ENCODE measurements around the gene KICS2.
"Not testable (repeated sequence)": the region's sequence is repeated elsewhere in the genome, so short reads cannot be mapped to it uniquely, and the experiment has no call there.

The KICS2 gene

GRCh38 chr12:64212119-64212746 lies 9.9 kb downstream of the KICS2 start:
- DNase-seq: no peak

DNA sequence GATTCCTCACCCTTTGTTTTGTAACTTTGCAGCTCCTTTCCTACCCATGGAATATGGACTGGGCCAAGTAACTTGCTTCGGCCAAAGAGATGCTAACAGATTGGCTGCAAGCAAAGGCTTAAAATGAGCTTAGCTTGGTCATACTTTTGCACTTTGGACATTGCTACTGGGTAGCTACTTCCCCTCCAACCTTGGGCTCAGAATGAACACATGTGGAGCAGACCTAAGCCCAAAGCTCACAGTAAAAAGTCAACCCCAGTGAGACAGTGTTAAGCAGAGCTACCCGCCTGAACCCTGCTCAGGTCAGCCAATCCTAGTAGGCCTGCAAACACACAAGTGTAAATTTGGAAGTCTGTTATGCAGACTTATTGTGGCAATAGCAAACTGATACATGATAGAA lies 14.6 kb downstream of the KICS2 start:
- no peak for DNase-seq

DNA sequence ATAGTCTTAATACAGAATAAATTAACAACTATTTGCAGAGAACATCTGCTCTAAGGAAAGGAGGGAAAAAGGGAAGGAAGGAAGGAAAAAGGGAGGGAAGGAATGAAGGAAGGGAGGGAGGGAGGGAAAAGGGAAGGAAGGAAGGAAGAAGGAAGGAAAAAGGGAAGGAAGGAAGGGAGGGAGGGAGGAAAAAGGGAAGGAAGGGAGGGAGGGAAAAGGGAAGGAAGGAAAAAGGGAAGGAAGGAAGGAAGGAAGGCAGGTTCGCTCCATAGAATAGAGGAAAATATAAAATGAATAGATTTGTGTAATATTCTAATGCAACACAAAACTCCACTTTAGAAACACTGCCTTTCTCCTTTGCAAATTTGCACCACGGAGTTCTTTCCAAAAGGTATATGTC lies 16.6 kb downstream of the KICS2 start:
- no peak for DNase-seq

- DNase-seq: no peak
Observed at GRCh38 chr12:64203775-64204174, 18.3 kb downstream of the KICS2 start.

GRCh38 chr12:64203036-64203435 lies 19.1 kb downstream of the KICS2 start:
- DNase-seq: no peak

GRCh38 chr12:64195841-64196240 lies 26.3 kb downstream of the KICS2 start:
- DNase-seq: not testable (repeated sequence)

GRCh38 chr12:64194333-64195149 lies 27.6 kb downstream of the KICS2 start:
- no peak for DNase-seq

DNA sequence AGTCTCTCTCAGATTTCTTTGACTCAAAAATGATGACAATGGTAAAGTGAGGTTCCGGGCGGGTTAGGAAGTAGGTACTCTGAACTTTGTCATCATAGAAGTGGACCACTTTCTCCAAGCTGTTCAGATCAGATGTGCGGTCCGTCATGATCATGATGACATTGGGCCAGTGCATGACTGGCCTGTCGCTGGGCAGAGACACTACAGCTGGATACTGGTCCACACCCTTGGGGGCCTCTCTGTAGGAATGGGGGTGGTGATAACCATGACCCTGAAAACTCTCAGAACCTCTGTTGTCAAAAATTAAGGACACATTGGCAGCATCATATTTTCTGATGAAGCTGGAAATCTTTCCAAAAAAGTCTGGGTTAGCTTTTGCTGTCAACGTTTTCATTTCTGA lies 28.2 kb downstream of the KICS2 start:
- DNase-seq: no peak

GRCh38 chr12:64192644-64193444 lies 29.3 kb downstream of the KICS2 start:
- DNase-seq: no peak

DNA sequence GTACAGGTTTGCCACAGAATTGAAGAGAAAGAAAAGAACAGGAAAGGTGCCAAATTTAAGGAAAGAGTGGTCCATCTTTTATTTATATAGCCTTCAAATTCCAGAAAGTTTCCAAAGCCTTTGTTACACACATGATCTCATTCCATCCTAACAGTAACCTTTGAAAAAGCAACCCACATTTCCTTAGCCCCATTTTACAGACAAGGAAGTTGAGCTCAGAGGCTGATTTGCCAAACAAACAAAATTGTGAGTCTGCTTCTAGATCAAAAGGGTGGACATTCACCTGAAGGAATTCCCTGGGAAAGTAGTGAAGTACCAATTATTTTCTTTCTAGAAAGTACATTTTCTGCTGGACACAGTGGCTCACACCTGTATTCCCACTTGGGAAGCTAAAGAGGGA lies 32.0 kb downstream of the KICS2 start:
- no peak for DNase-seq

- no peak for DNase-seq
Observed at GRCh38 chr12:64189530-64189929, 32.6 kb downstream of the KICS2 start.

- DNase-seq: no peak
Observed at GRCh38 chr12:64187794-64188193, 34.3 kb downstream of the KICS2 start.

DNA sequence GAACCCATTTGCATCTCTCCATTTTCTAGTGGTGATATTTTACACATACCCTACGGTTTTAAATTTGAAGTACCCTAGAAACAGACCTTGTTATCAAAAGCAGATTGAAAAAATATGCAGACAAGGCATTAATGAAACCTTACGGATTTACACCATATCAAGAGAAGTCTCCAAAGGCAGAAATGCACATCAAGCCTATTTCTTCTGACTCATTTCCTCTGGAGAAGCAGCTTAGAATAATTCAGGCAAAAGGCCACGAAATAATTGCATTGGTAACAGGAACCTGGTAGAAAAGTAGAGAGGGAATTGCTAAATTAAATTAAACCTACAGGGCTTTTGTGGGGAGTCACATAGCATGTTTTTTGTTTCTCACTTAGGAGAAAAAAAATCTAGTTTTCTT lies 34.7 kb downstream of the KICS2 start:
- DNase-seq: no peak

GRCh38 chr12:64186789-64187188 lies 35.3 kb downstream of the KICS2 start:
- DNase-seq: no peak

- no peak for DNase-seq
Observed at GRCh38 chr12:64184216-64184615, 37.9 kb downstream of the KICS2 start.

GRCh38 chr12:64181430-64182291 lies 40.4 kb downstream of the KICS2 start:
- DNase-seq: no peak

DNA sequence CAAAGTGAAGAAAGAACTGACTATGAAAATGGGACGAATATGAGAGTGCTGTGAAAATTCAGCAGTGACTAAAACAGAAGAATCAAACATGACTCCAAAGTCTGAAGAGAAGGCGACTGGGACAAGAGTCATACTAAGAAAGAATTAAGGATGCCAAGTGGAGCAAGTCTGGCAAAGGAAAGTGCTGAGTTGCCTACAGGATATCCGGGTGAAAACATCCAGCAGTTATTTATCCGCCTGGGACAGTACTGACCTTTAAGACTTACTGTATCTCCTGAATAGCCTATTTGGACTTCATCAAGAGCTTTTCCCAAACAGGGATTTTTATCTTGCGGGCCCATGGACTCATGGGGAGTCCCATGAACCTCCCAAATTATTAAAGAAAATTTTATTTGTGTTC lies 41.1 kb downstream of the KICS2 start:
- no peak for DNase-seq

GRCh38 chr12:64178122-64178521 lies 44.0 kb downstream of the KICS2 start:
- DNase-seq: no peak

DNA sequence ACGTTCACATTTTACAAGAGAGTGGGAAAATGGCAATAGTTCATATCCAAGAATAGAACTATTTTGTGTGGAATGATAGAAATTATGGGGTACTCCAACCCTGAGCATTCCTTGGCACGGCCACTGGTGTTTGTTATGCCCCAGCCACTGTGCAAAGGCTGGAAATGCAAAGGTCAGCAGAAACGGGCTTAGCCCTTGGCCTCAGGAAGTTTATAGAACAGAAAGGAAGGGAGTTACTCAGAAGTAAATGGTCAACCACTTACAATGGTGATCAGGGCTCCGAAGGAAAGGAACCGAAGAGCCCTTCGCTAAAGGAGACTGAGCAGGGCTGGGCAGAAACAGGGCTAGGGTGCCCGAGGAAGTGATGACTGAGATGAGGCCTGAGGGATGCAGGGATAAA lies 45.1 kb downstream of the KICS2 start:
- DNase-seq: no peak

DNA sequence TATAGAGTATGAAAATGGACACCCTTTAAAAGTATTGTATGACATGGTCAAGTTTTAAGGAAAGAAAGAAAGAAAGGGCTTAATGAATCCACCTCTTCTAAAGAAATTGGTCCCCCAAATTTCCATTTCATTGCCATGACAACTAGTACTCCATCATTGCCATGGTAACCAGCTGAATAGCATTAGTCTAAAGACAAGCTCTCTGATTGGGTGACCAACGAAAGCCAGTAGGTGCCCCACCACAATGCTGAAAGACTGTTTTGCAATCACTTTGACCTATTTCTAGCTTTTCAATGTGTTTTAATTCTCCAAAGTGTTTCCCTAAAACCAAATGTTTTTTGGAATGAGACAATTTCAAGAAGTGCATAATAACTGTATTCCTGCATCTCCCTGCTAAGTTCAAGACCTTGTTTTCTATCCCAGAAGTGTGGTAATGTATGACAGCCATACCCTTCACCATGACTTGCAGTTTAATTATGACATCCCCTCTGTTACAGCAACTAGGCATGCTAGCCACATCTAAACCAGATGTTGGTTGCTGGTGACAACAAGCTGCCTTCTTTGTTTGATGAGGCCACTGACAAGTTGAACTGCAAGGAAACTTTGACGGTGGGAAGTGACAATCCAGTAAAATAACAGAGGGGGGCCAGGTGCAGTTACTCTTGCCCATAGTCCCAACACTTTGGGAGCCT lies 46.7 kb downstream of the KICS2 start:
- DNase-seq: no peak

DNA sequence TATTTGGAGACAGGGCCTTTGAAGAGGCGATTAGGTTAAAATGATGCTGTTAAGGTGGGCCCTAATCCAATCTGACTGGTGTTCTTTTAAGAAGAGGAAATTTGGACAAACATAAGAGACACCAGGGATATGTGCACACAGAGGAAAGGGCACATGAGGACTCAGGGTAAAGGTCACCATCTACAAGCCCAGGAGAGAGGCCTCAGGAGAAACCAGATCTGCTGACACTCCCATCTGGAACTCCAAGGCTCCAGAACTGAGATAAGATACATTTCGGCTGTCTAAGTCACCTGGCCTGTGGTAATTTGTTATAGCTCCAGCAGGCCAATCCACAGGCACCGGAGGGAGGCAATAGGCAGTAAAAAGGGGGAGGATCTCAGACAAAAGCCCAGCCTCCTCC lies 48.6 kb downstream of the KICS2 start:
- no peak for DNase-seq

Data from NCI-H1436 treated with DMSO at 0.1 percent for 48 hours (cell line).